NCI-H1436 (cell line): ENCODE results near the gene ZNF710.

Experiments used
- DNase-seq: peaks from one replicate; lab custom pipeline; 2025; lab: John Stamatoyannopoulos, UW

Gene ZNF710

GRCh38 chr15:90079619-90080457 lies 78.7 kb downstream of the ZNF710 start:
- no peak for DNase-seq

- no peak for DNase-seq
Measured at GRCh38 chr15:90080458-90080755, 79.3 kb downstream of the ZNF710 start.

DNA sequence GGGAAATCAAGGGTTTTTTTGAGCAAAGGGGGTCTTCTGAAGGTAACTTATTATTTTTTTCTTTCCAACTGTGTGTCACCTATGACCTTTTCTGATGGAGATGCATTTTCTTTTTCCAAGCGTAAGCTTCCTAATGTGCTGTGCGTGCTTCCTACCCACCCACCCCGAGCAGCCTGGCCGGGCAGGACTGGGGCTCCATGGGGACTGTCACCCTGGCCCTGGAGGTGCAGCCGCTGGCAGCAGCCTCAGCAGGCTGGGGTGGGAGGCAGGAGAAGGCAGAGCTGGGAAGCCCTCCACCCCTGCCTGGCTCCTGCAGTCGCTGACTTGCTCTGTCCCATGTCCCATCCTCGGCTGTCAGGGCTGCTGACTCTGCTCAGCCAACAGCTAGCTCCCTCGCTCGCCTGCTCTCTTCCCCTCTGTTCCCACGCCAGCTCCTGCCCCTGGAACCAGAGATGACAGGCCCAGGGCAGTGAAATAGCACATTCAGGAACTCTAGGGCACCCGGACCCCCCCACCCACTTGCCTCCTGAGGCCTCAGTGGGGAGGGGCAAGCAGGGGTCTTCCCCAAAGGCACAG lies 79.8 kb downstream of the ZNF710 start:
- no peak for DNase-seq

- DNase-seq: no peak
Measured at GRCh38 chr15:90082140-90082715, 81.1 kb downstream of the ZNF710 start.

- no peak for DNase-seq
Measured at GRCh38 chr15:90083419-90083818, 82.3 kb downstream of the ZNF710 start.

DNA sequence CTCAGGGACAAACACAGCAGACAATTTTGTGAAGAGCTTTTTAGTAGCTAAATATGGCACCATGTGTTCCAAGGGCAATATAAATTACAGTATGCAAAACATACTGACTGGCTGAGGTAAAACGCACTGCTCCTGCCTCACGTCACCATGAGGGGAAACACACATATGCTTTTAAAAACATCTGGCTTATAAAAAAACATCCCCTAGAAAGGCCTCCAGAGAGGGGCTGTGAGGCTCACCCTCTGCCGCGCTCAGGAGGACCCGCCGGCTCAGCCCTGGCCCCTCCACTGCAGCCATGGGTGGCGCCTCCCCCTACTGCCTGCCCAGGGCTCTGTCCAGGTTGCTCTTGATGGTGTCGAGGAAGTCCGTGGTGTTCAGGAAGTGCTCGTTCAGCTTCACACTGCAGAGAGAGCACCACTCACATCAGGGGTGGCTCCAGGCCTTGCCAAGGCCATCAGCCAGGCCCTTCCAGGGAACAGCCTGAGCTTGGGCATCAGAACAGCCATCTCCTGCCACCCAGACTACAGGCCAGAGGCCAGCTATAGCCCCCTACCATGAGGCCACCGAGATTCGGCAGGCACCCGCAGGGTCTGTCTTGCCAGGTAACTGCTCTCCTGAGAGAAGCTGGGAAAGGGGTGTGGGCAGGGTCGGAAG lies 83.0 kb downstream of the ZNF710 start:
- DNase-seq: no peak

DNA sequence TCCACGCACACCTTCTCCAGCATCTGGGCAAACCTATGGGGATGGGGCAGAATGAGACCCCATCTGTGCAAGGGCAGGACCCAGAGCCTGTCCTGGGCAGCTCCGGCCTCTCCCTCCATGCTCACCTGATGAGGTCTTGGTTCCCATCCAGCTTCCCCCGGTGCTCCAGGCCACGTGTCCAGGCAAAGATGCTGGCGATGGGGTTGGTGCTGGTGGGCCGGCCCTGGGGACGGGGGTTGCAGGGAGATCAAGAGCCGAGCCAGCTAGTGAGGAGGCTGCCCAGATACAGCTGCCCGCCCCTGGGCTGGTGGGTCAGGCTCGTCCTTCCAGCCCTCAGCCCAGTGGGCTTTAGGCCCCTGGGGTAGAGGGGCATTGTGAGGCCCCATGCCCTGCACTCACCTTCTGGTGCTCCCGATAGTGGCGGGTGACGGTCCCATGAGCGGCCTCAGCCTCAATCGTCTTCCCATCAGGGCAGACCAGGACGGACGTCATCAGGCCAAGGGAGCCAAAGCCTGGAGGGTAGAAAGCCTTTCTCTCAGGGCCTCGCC lies 83.8 kb downstream of the ZNF710 start:
- no peak for DNase-seq

DNA sequence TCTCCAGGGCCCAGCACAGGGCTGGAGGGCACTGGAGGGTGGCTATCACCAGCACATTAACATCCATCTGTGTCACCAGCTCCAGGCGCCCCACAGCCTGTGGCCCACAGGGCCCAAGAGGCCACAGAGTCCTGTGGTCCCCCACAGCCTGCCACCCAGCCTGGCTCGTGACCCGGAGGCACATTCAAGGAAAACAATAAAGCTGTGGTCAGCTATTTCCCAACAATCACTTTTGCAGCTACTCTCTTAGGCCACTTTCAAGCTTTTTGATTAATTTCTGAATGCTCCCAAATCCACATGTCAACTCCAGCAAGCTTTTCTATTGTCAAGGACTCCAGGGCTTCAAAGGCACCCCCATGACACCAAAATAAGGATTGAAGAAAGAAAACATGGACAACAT lies 84.4 kb downstream of the ZNF710 start:
- no peak for DNase-seq

DNA sequence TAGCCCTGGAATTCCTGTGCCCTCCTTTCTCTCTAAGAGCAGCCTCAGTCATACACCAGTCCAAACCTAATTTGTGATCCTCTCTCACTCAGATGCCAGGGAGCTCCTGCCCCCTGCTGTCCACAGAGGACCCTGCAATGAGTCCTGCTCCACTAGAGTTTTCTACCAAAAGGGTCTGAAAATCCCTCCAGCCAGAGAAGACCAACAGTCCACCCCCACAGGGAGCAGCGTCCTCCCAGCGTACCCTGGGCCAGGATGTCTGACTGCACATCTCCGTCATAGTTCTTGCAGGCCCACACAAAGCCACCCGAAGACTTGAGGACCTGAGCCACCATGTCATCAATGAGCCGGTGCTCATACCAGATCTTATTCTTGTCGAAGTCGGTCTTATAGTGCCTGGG lies 85.7 kb downstream of the ZNF710 start:
- peak; percentile 40 for DNase-seq

DNA sequence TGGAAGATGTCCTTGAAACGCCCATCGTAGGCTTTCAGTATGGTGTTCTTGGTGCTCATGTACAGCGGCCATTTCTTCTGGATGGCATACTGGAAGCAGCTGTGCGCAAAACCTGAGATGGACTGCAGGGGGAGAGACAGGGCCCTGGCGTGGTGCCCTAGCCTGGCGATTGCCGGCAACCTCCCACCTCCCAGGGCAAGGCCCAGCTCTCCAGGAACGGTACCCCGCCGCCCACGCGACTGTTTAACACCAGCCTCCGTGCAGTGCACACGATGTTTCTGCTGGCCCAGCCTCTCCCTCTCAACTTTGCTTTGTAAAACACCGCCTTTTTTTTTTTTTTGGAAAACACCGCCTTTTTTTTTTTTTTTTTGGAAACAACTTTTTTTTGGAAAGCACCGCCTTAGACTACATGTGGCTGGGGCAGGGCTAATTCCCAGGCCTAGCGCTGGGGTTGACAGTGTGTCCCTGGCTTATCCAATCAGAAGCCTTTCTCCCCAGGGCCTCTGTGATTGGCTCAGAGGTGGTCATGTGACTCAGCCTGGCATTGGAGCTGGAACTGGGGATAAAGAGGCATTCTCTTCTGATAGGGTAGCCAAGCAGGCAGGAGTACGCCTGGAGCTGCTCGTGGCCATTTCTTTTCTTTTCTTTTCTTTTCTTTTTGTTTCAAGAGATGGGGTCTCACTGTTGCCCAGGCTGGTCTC lies 86.5 kb downstream of the ZNF710 start:
- DNase-seq: no peak

GRCh38 chr15:90090226-90090848 lies 89.2 kb downstream of the ZNF710 start:
- DNase-seq: no peak

GRCh38 chr15:90091156-90091931 lies 90.2 kb downstream of the ZNF710 start:
- DNase-seq: no peak

DNA sequence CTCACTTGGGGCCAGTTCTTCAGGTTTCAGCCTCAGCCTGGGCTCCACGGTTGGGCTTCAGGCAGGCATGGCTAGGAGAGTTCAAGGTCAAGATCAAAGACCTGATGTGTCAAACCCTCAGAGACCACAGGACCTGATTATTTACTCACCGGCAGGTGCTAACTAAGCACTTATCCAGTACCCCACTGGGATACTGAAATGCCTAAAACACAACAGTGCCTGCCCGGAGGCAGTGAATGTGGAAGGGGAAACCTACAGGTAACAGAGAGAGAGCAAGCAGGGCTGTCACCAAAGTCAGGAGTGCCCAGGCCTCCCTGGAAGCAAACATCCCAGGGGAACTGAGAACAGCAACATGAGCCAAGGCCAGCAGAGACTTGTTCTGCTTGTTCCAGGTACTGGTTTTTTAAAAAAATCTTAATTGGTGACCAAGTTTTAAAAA lies 94.4 kb downstream of the ZNF710 start:
- peak; percentile 49 for DNase-seq

DNA sequence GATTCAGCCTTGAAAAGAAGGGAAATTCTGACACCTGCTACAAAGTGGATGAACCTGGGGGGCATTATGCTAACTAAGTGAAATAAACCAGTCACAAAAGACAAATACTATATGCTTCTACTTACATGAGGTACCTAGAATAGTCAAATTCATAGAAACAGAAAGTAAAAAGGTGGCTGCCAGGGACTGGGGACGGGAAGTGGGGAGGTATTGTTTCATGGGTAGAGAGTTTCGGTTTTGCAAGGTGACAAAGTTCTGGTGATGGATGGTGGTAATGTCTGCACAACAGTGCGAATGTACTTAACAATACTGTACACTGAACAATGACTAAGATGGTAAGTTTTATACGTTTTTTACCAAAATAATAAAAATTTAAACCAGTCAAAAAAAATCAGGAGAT lies 96.4 kb downstream of the ZNF710 start:
- DNase-seq: no peak

GRCh38 chr15:90099072-90099867 lies 98.1 kb downstream of the ZNF710 start:
- no peak for DNase-seq

GRCh38 chr15:90099868-90100831 lies 99.0 kb downstream of the ZNF710 start:
- no peak for DNase-seq

DNA sequence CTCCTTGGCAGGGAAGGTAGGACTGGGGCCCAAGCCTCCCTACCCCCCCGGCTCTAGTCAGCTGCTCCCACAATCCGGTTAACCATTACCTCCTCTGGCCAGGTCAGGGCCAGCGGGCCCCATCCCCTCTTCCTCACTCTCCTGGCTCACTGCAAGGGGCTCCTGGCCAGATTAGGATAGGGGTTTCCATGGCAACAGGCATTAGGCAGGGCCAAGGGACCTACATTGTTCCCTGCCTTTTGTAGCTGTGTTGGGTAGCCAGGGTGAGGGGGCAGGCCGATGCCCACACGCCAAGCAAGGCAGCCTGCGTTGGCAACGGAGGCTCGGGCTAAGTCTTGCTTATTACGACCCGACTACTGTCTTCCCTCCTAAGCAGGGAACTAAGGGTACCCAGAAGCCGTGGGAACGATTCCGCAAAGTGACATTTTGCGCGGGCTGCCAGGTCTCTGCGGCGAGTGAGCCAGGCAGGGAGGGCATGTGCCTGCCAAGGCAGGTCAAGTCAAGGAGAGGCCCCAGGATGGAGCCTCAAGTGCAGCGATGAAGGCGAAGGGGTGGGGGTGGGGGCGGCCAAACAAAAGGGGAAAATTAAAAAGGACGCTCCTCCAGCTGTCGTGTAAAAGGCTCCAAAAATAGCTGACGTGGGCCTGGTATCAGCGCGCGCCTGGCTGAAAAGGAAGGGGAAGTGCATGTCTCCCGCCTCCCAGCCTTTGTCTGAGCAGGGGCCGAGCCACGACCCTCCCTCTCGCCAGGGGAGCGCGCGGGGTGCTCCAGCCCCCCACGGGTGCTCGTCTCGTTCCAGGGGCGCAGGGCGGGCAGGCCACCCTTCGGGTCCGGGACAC lies 100.2 kb downstream of the ZNF710 start:
- no peak for DNase-seq
